IMR-90 (cell line): ENCODE data around the gene ABTB1. TPM values are rescaled to one million over a fixed set of nuclear protein-coding genes. Genes with fewer than 3 reads are reported as not detected.

Experiments used
- ATAC-seq: fragments of 200-7000 bp; cut with Tn5 transposase; 2 replicates; pipeline ENCODE4 v1.9.1; 2020; ENCODE audit warnings: low read depth, mild to moderate bottlenecking, moderate library complexity
- BruUV-seq: library from RNA; stranded (reverse); fragments of 400-500 nt; replicated peaks from 2 replicates; lab custom pipeline; 2021; lab: Mats Ljungman, UMichigan
- CTCF ChIA-PET: fragments of 300-600 bp; formaldehyde crosslinking; extraction: SDS; loops from one replicate; lab custom pipeline; 2021; ENCODE audit warnings: antibody characterized with exemption; lab: Yijun Ruan, JAX
- POLR2A ChIA-PET: fragments of 300-600 bp; sonication (Branson Sonifier 250); formaldehyde crosslinking; loops from one replicate; lab custom pipeline; 2022; ENCODE audit warnings: antibody characterized with exemption; ENCODE audit not compliant: unreplicated experiment; lab: Charles Lee
- DNase-seq: peaks from one replicate; pipeline ENCODE4 v3.0.0; 2013
- H2AFZ ChIP-seq: replicated peaks from 2 replicates; pipeline ENCODE3; 2013; ENCODE audit warnings: low read length, mild to moderate bottlenecking; ENCODE audit not compliant: poor library complexity
- H2AK5ac ChIP-seq: 2 replicates; pipeline ENCODE4 v1.6.1; 2013; ENCODE audit warnings: low read depth, low read length, inconsistent platforms
- H2AK9ac ChIP-seq: replicated peaks from 2 replicates; pipeline ENCODE3; 2013; ENCODE audit warnings: mild to moderate bottlenecking, low read depth, low read length, moderate library complexity; ENCODE audit not compliant: poor library complexity
- H2BK120ac ChIP-seq: 2 replicates; pipeline ENCODE4 v1.6.1; 2013; ENCODE audit warnings: low read depth, low read length, inconsistent platforms
- H2BK15ac ChIP-seq: 3 replicates; pipeline ENCODE4 v1.6.1; 2013; ENCODE audit warnings: low read depth, low read length, inconsistent platforms
- H2BK20ac ChIP-seq: 2 replicates; pipeline ENCODE4 v1.6.1; 2013; ENCODE audit warnings: low read depth, mild to moderate bottlenecking, inconsistent platforms, low read length, moderate library complexity
- H2BK5ac ChIP-seq: 2 replicates; pipeline ENCODE4 v1.6.1; 2013; ENCODE audit warnings: mild to moderate bottlenecking, low read depth, low read length, inconsistent platforms; ENCODE audit not compliant: poor library complexity, severe bottlenecking
- H3K14ac ChIP-seq: replicated peaks from 2 replicates; pipeline ENCODE4 v1.6.1; 2013; ENCODE audit warnings: low read depth, low read length, inconsistent platforms
- H3K18ac ChIP-seq: 2 replicates; pipeline ENCODE4 v1.6.1; 2013; ENCODE audit warnings: low read depth, low read length, control low read depth
- H3K23ac ChIP-seq: 2 replicates; pipeline ENCODE4 v1.6.1; 2013; ENCODE audit warnings: low read depth, low read length, inconsistent platforms
- H3K27ac ChIP-seq: 2 replicates; pipeline ENCODE4 v1.5.1; 2013; ENCODE audit warnings: mild to moderate bottlenecking, control low read depth, low read length; ENCODE audit not compliant: insufficient read depth
- H3K27me3 ChIP-seq: 2 replicates; pipeline ENCODE4 v1.6.1; 2013; ENCODE audit warnings: low read length; ENCODE audit not compliant: control insufficient read depth, insufficient read depth
- H3K36me3 ChIP-seq: 2 replicates; pipeline ENCODE4 v1.6.1; 2013; ENCODE audit warnings: low read length, mixed read lengths; ENCODE audit not compliant: control insufficient read depth, insufficient read depth
- H3K4ac ChIP-seq: 2 replicates; pipeline ENCODE4 v1.6.1; 2013; ENCODE audit warnings: low read depth, low read length, inconsistent platforms
- H3K4me1 ChIP-seq: 2 replicates; pipeline ENCODE4 v1.6.1; 2013; ENCODE audit warnings: low read length, mixed read lengths; ENCODE audit not compliant: control insufficient read depth, insufficient read depth
- H3K4me2 ChIP-seq: 2 replicates; pipeline ENCODE4 v1.6.1; 2013; ENCODE audit warnings: low read depth, mild to moderate bottlenecking, control low read depth, low read length, moderate library complexity
- H3K4me3 ChIP-seq: 2 replicates; pipeline ENCODE4 v1.5.1; 2013; ENCODE audit warnings: low read depth, mild to moderate bottlenecking, control low read depth, low read length, moderate library complexity; ENCODE audit not compliant: insufficient read depth
- H3K56ac ChIP-seq: 2 replicates; pipeline ENCODE4 v1.6.1; 2013; ENCODE audit warnings: low read length, inconsistent platforms; ENCODE audit not compliant: insufficient read depth; ENCODE audit errors: extremely low read depth
- H3K79me1 ChIP-seq, 2 experiments: 2 replicates each; pipeline ENCODE4 v1.6.1; 2013; ENCODE audit warnings: low read length in 2 of 2, inconsistent platforms in 1 of 2, low read depth in 1 of 2
- H3K9ac ChIP-seq: 2 replicates; pipeline ENCODE4 v1.6.1; 2013; ENCODE audit warnings: low read depth, low read length, control low read depth
- H3K9me1 ChIP-seq: 2 replicates; pipeline ENCODE4 v1.6.1; 2013; ENCODE audit warnings: low read length, inconsistent platforms; ENCODE audit not compliant: insufficient read depth
- H3K9me3 ChIP-seq: 2 replicates; pipeline ENCODE4 v1.6.1; 2013; ENCODE audit warnings: low read length; ENCODE audit not compliant: control insufficient read depth, insufficient read depth
- H4K20me1 ChIP-seq: 2 replicates; pipeline ENCODE4 v1.6.1; 2013; ENCODE audit warnings: low read length, inconsistent platforms; ENCODE audit not compliant: insufficient read depth
- H4K5ac ChIP-seq: 2 replicates; pipeline ENCODE4 v1.6.1; 2013; ENCODE audit warnings: mild to moderate bottlenecking, low read depth, low read length, control low read depth
- H4K8ac ChIP-seq, 2 experiments: 2 replicates each; pipeline ENCODE4 v1.6.1; 2013; ENCODE audit warnings: low read depth in 2 of 2, low read length in 2 of 2, control low read depth in 1 of 2, inconsistent platforms in 1 of 2
- H4K91ac ChIP-seq: 2 replicates; pipeline ENCODE4 v1.6.1; 2013; ENCODE audit warnings: low read depth, low read length, inconsistent platforms; ENCODE audit not compliant: insufficient read depth
- CHD1 ChIP-seq: IDR thresholded peaks from 2 replicates; pipeline ENCODE4 v1.6.1; 2012; ENCODE audit warnings: low read depth, low read length, improper control_type of control experiment
- MAZ ChIP-seq: IDR thresholded peaks from 2 replicates; pipeline ENCODE4 v1.6.1; 2012; ENCODE audit warnings: low read depth, mild to moderate bottlenecking, low read length, improper control_type of control experiment, moderate library complexity, borderline replicate concordance
- WGBS, 2 experiments: methylation state at CpG; one replicate each; pipeline versions ENCODE4 v1.1.5 to v1.1.7; 2013; ENCODE audit warnings: missing lambda C conversion rate in 2 of 2; ENCODE audit not compliant: insufficient read length in 1 of 2; ENCODE audit errors: extremely low coverage in 2 of 2; 5-methylcytosine and 5-hydroxymethylcytosine counted together
- dilution Hi-C: fragments of 300-500 bp; cut with HindIII; formaldehyde crosslinking; loops from one replicate; pipeline ENCODE4 v1.14.3; 2018; ENCODE audit warnings: low sequenced_read_pairs; ENCODE audit not compliant: unreplicated experiment
- in situ Hi-C: fragments of 300-500 bp; cut with MboI; formaldehyde crosslinking; loops from 3 replicates; pipeline ENCODE4 v1.14.3; 2019; ENCODE audit warnings: low sequenced_read_pairs, inconsistent platforms, mixed read lengths
- intact Hi-C: fragments of 100-400 bp; cut with micrococcal nuclease; formaldehyde crosslinking; loops from 2 replicates; pipeline ENCODE4 v1.10.0; 2022
- polyA plus RNA-seq, 3 experiments: library from polyadenylated mRNA; depleted of rRNA; stranded (reverse); fragments of >200 nt; gene quantifications; 2 replicates each; pipeline ENCODE4 v1.2.3, GENCODE V29; 2012; ENCODE audit warnings: low replicate concordance in 1 of 3
- total RNA-seq: library from RNA; depleted of rRNA; stranded (reverse); fragments of >200 nt; gene quantifications from 2 replicates; pipeline ENCODE4 v1.2.3, GENCODE V29; 2012

Gene ABTB1
- total and polyA plus RNA-seq, 2 of the 4 experiments (the other 2 are of a cell fraction), result 3.2 to 23.0 TPM

- no peak overlapping the region for H3K27ac ChIP-seq
- in situ Hi-C loops, result no loop called here
- POLR2A ChIA-PET, result no interaction called here
- TF ChIP-seq CHD1, result no peak
- TF ChIP-seq MAZ, result no peak
- no peak overlapping the region for H3K9ac ChIP-seq
- H4K8ac ChIP-seq, result no peak overlapping the region
- H2BK120ac ChIP-seq, result no peak overlapping the region
- no CpG with 5 or more reads among the region's 5 CpGs for WGBS, 2 experiments
- H3K27me3 ChIP-seq, result peaks cover 15% of the 10 kb centered on the region
- H3K9me3 ChIP-seq, result 0 out of 2 replicates have a peak, but pooled peaks cover 2% of the 10 kb centered on the region
- no peak overlapping the region for H2BK20ac ChIP-seq
- H4K20me1 ChIP-seq, result no peaks in the 10 kb centered on the region
- H2AFZ ChIP-seq, result no peak overlapping the region
- no peak overlapping the region for H3K18ac ChIP-seq
- no peak overlapping the region for H3K23ac ChIP-seq
- H2AK5ac ChIP-seq, result no peak overlapping the region
- DNase-seq (no peak), ATAC-seq (no peak)
- no peak overlapping the region for H3K4ac ChIP-seq
- BruUV-seq, result no TSS peak
- no peak overlapping the region for H4K5ac ChIP-seq
- CTCF ChIA-PET, result interaction anchor here (0.7 kb wide), 1 partner anchor 49 kb away, joined by 3 read pairs; no protein-coding TSS in a partner anchor
- no peak overlapping the region for H2BK5ac ChIP-seq
- no peak overlapping the region for H3K4me2 ChIP-seq
- peaks cover 14% of the 10 kb centered on the region for H3K36me3 ChIP-seq
- no peak overlapping the region for H3K56ac ChIP-seq
- no peaks in the 10 kb centered on the region for H3K79me1 ChIP-seq
- dilution Hi-C loops, result no loop called here
- no peak overlapping the region for H3K14ac ChIP-seq
- no peak overlapping the region for H3K4me3 ChIP-seq
- H4K91ac ChIP-seq, result no peak overlapping the region
- H2AK9ac ChIP-seq, result no peak overlapping the region
- no peak overlapping the region for H2BK15ac ChIP-seq
- no peaks in the 10 kb centered on the region for H3K9me1 ChIP-seq
- H3K4me1 ChIP-seq, result no peaks in the 10 kb centered on the region
- intact Hi-C loops, result no loop called here
Observed at GRCh38 chr3:127624063-127624462, 48.7 kb upstream of the ABTB1 start.
